ENCODE measurements around the gene MARK3. TPM values are rescaled to one million over a fixed set of nuclear protein-coding genes. Genes with fewer than 3 reads are reported as not detected.
A peak's percentile ranks its signal among the peaks of the same experiment; 100 is the strongest.

The MARK3 gene
- total and polyA plus RNA-seq, 2 donors = 44.4 to 130 TPM

GRCh38 chr14:103549361-103550311 is 164.4 kb downstream of the MARK3 start:
- no peak overlapping the region for H3K27ac ChIP-seq (ENCODE audit: low read depth)
- no peaks in the 10 kb centered on the region for H3K36me3 ChIP-seq (ENCODE audit: insufficient read depth)
- no peaks in the 10 kb centered on the region for H3K4me1 ChIP-seq (ENCODE audit: insufficient read depth)
- 85% methylated on average over 30 of the region's 30 CpGs for whole genome bisulfite sequencing
- H3K4me3 ChIP-seq (ENCODE audit: low read depth, low read length) = no peak overlapping the region
- DNase-seq (ENCODE audit: extremely low spot score) = no peak

GRCh38 chr14:103550451-103551337 is 165.5 kb downstream of the MARK3 start:
- no peak overlapping the region for H3K4me3 ChIP-seq (ENCODE audit: low read depth, low read length)
- no peaks in the 10 kb centered on the region for H3K4me1 ChIP-seq (ENCODE audit: insufficient read depth)
- DNase-seq (ENCODE audit: extremely low spot score) = no peak
- H3K27ac ChIP-seq (ENCODE audit: low read depth) = no peak overlapping the region
- WGBS = 63% methylated on average over 22 of the region's 22 CpGs
- no peaks in the 10 kb centered on the region for H3K36me3 ChIP-seq (ENCODE audit: insufficient read depth)

GRCh38 chr14:103551338-103551762 is 166.1 kb downstream of the MARK3 start:
- H3K4me1 ChIP-seq (ENCODE audit: insufficient read depth) = no peaks in the 10 kb centered on the region
- no peak overlapping the region for H3K4me3 ChIP-seq (ENCODE audit: low read depth, low read length)
- no peak overlapping the region for H3K27ac ChIP-seq (ENCODE audit: low read depth)
- DNase-seq (ENCODE audit: extremely low spot score) = no peak
- WGBS = 43% methylated on average over 17 of the region's 17 CpGs
- H3K36me3 ChIP-seq (ENCODE audit: insufficient read depth) = no peaks in the 10 kb centered on the region

GRCh38 chr14:103552011-103552845 is 167.0 kb downstream of the MARK3 start:
- WGBS = 42% methylated on average over 18 of the region's 18 CpGs
- no peaks in the 10 kb centered on the region for H3K36me3 ChIP-seq (ENCODE audit: insufficient read depth)
- H3K4me3 ChIP-seq (ENCODE audit: low read depth, low read length) = no peak overlapping the region
- H3K27ac ChIP-seq (ENCODE audit: low read depth) = no peak overlapping the region
- DNase-seq (ENCODE audit: extremely low spot score) = no peak
- no peaks in the 10 kb centered on the region for H3K4me1 ChIP-seq (ENCODE audit: insufficient read depth)

- no peak overlapping the region for H3K4me3 ChIP-seq (ENCODE audit: low read depth, low read length)
Measured at GRCh38 chr14:103552846-103553210, 167.6 kb downstream of the MARK3 start.

More at GRCh38 chr14:103552846-103553210, 167.6 kb downstream of the MARK3 start:
- WGBS = 93% methylated on average over 11 of the region's 11 CpGs
- no peak for DNase-seq (ENCODE audit: extremely low spot score)
- Histone ChIP-seq H3K36me3 (ENCODE audit: insufficient read depth) (no peaks in the 10 kb centered on the region), H3K4me1 (ENCODE audit: insufficient read depth) (no peaks in the 10 kb centered on the region), H3K27ac (ENCODE audit: low read depth) (no peak overlapping the region)

Small RNA genes lying within 50 kb of the gene (small RNA-seq; reads per million reads assigned to genes)
- gene RNU7-160P = not detected
- 51.1 reads per million, percentile 96 among the genes with 10 or more reads in this experiment for gene SNORA28

Other genes starting within 250 kb of the MARK3 start
- gene EIF5, start 51.2 kb upstream of the MARK3 start, total RNA-seq = 128 TPM
- 177 TPM for gene EIF5, start 51.2 kb upstream of the MARK3 start, polyA plus RNA-seq
- gene CKB, start 137.4 kb downstream of the MARK3 start, total RNA-seq = 121 TPM
- 1,521 TPM for gene CKB, start 137.4 kb downstream of the MARK3 start, polyA plus RNA-seq
- gene TRMT61A, start 143.8 kb downstream of the MARK3 start, total RNA-seq = 5.7 TPM
- 35.0 TPM for gene TRMT61A, start 143.8 kb downstream of the MARK3 start, polyA plus RNA-seq
- 29.8 TPM for gene BAG5, start 177.2 kb downstream of the MARK3 start, total RNA-seq
- 18.1 TPM for gene BAG5, start 177.2 kb downstream of the MARK3 start, polyA plus RNA-seq
- gene COA8, start 177.5 kb downstream of the MARK3 start, total RNA-seq = 37.0 TPM
- gene COA8, start 177.5 kb downstream of the MARK3 start, polyA plus RNA-seq = 52.4 TPM
- gene KLC1, start 243.8 kb downstream of the MARK3 start, total RNA-seq = 162 TPM
- 188 TPM for gene KLC1, start 243.8 kb downstream of the MARK3 start, polyA plus RNA-seq